Fibroblast of mammary gland (primary cell): Measurements from ENCODE around the gene SLC20A1.

Experiments
- DNase-seq: peaks from one replicate; pipeline ENCODE4 v3.0.0-alpha.2; 2010; ENCODE audit warnings: low read depth
- H3K4me3 ChIP-seq: 2 replicates; pipeline ENCODE4 v1.5.1; 2011; ENCODE audit warnings: low read depth, mild to moderate bottlenecking, low read length, moderate library complexity; ENCODE audit not compliant: control insufficient read depth
- CTCF ChIP-seq: conservative IDR thresholded peaks from 2 replicates; pipeline ENCODE4 v1.5.1; 2011; ENCODE audit warnings: low read depth, low read length, inconsistent platforms; ENCODE audit not compliant: control insufficient read depth, insufficient read depth

Gene SLC20A1

DNA sequence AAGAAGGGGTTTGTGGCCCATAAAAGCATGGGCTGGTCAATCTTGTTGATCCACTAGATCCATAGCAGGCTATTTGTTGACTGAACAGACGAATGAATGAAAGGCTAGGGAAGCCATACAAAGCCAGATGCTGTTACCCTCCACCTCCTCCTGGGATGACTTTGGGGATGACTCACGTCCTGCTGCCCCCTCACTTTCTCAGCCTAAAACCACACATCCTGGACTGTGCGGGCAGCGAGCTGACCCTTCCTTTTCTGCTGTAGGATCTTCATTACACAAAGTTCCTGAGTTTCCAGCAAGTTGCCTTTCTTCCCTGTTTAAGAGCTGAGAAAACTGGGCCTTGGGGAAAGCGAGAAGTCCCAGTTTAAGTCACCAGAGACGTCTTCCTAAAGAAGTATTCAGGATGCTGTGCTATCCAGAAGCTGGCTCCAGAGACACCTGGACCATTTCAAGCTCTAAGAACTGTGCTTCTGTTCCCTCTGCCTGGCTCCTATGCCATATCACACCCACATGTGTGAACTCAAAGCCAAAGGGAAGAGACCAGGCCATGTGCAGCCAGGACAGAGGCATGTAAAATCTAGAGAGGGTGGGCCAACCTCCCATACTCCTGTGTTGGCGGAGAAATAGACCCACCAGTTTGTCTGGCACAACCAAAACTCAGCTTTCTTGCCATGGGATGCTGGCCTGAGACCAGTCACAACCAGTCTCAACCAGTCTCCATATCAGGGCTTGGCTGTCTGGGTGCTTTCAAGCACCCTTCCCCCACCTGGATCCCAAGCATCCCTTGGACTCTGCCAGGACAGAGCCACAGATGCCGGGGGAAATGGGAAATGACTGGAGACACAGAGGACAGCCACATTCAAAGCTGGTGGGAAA, 4.7 kb upstream of the SLC20A1 start:
- no peak for TF ChIP-seq CTCF
- peak; percentile 97 for DNase-seq
- no peak overlapping the region for H3K4me3 ChIP-seq

GRCh38 chr2:112641701-112642100, 4.0 kb upstream of the SLC20A1 start:
- TF ChIP-seq CTCF: no peak
- no peak for DNase-seq
- no peak overlapping the region for H3K4me3 ChIP-seq

DNA sequence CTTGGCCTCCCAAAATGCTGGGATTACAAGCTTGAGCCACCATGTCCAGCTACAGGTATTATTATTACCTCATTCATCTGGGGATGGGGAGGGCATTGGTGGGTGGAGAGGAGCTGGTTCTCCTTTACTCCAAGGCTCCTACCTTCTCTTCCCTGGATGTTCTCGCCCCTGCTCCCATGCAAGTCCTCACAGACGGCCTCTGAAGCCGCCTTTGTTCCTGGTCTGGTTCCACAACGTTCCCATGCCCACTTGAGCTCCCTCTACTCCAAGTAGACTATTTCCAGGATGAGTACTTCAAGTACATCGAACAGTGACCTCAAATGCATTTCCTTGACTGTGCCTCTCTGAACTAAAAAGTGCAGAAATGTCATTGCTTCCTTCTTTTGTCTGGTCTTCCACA, 3.2 kb upstream of the SLC20A1 start:
- no peak overlapping the region for H3K4me3 ChIP-seq
- no peak for DNase-seq
- no peak for TF ChIP-seq CTCF

GRCh38 chr2:112642966-112643365, 2.8 kb upstream of the SLC20A1 start:
- no peak for DNase-seq
- H3K4me3 ChIP-seq: no peak overlapping the region
- TF ChIP-seq CTCF: no peak

DNA sequence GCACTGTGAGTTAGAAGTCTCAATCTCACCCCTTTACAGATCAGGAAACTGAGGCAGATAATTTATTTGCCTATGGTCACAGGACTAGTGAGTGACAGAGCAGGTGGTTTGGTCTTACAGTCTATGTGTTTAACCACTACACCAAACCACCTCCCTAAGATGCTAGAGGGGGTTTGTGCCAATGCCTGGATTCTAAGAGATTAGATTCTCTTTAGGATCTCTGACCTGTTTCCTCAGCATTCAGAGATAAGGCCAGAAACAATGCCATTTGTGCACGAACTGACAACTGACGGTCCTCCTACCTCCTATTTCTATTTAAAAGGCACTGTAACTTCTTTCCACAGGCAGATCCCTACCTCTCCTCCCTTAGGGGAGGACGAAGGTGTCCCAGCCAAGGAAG, 2.3 kb upstream of the SLC20A1 start:
- TF ChIP-seq CTCF: no peak
- H3K4me3 ChIP-seq: no peak overlapping the region
- DNase-seq: no peak

- peak overlapping the region; percentile 71 for H3K4me3 ChIP-seq
- TF ChIP-seq CTCF: no peak
- DNase-seq: no peak
Measured at GRCh38 chr2:112644155-112644932, 1.4 kb upstream of the SLC20A1 start.
